Karpas-422 (cell line): ENCODE data around the gene HES3. TPM values are rescaled to one million over a fixed set of nuclear protein-coding genes. Genes with fewer than 3 reads are reported as not detected.

Source experiments
- DNase-seq: peaks from one replicate; pipeline ENCODE4 v3.0.0-alpha.2; 2015
- H2AFZ ChIP-seq: fragments of 200-600 bp; sonication (generic); 2 replicates; pipeline ENCODE4 v1.6.1; 2014; ENCODE audit warnings: antibody characterized with exemption, low read length, mixed read lengths
- H3K27ac ChIP-seq: fragments of 200-600 bp; sonication (generic); 2 replicates; pipeline ENCODE4 v1.5.1; 2014; ENCODE audit warnings: mild to moderate bottlenecking, low read length, moderate library complexity
- H3K27me3 ChIP-seq: fragments of 200-600 bp; sonication (generic); 2 replicates; pipeline ENCODE4 v1.6.1; 2014; ENCODE audit warnings: low read length, mixed read lengths
- H3K36me3 ChIP-seq: fragments of 200-600 bp; sonication (generic); 2 replicates; pipeline ENCODE4 v1.6.1; 2014; ENCODE audit warnings: low read length, mixed read lengths; ENCODE audit not compliant: insufficient read depth
- H3K4me1 ChIP-seq: fragments of 200-600 bp; sonication (generic); 2 replicates; pipeline ENCODE4 v1.6.1; 2014; ENCODE audit warnings: mild to moderate bottlenecking, low read length, mixed read lengths
- H3K4me2 ChIP-seq: fragments of 200-600 bp; sonication (generic); 2 replicates; pipeline ENCODE4 v1.6.1; 2014; ENCODE audit warnings: low read length, low read depth, mild to moderate bottlenecking; ENCODE audit not compliant: poor library complexity, severe bottlenecking
- H3K4me3 ChIP-seq: fragments of 200-600 bp; sonication (generic); 2 replicates; pipeline ENCODE4 v1.5.1; 2014; ENCODE audit warnings: mild to moderate bottlenecking, antibody characterized with exemption, low read length, mixed read lengths
- H3K79me2 ChIP-seq: fragments of 200-600 bp; sonication (generic); 2 replicates; pipeline ENCODE4 v1.6.1; 2014; ENCODE audit warnings: mild to moderate bottlenecking, low read length, mixed read lengths
- H3K9ac ChIP-seq: fragments of 200-600 bp; sonication (generic); 2 replicates; pipeline ENCODE4 v1.6.0; 2014; ENCODE audit warnings: low read length
- H3K9me2 ChIP-seq: fragments of 200-600 bp; sonication (generic), shearing (Covaris generic); replicated peaks from 2 replicates; pipeline ENCODE4 v1.6.0; 2014; ENCODE audit warnings: mild to moderate bottlenecking, low read length, moderate library complexity; ENCODE audit not compliant: insufficient read depth
- H3K9me3 ChIP-seq: fragments of 300-700, 200-600 bp; sonication (generic); 2 replicates; pipeline ENCODE4 v1.6.1; 2014; ENCODE audit warnings: low read length, mixed read lengths
- H4K20me1 ChIP-seq: fragments of 200-600 bp; sonication (generic); 2 replicates; pipeline ENCODE4 v1.6.1; 2014; ENCODE audit warnings: mild to moderate bottlenecking, antibody characterized with exemption, low read length, low read depth; ENCODE audit not compliant: insufficient read depth
- total RNA-seq: library from RNA; depleted of rRNA; stranded (reverse); fragments of >200 nt; shearing (Covaris generic); gene quantifications from 2 replicates; pipeline ENCODE4 v1.2.3, GENCODE V29; 2014; ENCODE audit warnings: low replicate concordance

HES3 gene
- total RNA-seq, 1 experiment from 2014 or later: not detected

GRCh38 chr1:6246497-6247467 is 2.8 kb downstream of the HES3 start:
- no peaks in the 10 kb centered on the region for H3K36me3 ChIP-seq
- no peak overlapping the region for H3K27ac ChIP-seq
- H3K4me2 ChIP-seq: peak overlapping the region; percentile 60
- no peaks in the 10 kb centered on the region for H3K27me3 ChIP-seq
- H3K9me2 ChIP-seq: no peaks in the 10 kb centered on the region
- no peak overlapping the region for H3K4me3 ChIP-seq
- H3K79me2 ChIP-seq: no peaks in the 10 kb centered on the region
- H3K9me3 ChIP-seq: no peaks in the 10 kb centered on the region
- peaks cover 15% of the 10 kb centered on the region for H3K4me1 ChIP-seq
- no peak overlapping the region for H2AFZ ChIP-seq
- no peak overlapping the region for H3K9ac ChIP-seq
- peaks cover 12% of the 10 kb centered on the region for H4K20me1 ChIP-seq
- DNase-seq: peak; percentile 92

DNA sequence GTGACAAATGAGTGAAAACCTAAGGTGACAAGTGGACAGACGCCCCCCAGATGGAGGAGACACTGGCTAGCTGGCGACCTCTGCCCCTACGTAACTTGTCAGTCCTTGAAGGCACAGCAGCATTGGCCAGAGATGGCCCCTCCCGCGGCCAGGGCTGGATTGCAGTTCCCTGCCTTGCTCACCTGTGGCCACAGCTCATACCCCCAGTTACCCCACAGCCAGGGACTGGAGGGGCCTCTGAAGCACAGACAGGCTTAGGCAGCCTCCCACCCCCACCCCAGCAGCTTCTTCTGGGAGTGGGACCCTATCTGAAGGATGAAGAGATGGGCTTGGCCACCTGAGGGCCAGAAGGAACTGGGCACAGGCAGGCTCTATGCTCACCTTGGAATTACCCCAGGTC is 3.7 kb downstream of the HES3 start:
- Histone ChIP-seq H3K79me2 (no peaks in the 10 kb centered on the region), H3K27ac (no peak overlapping the region), H3K27me3 (no peaks in the 10 kb centered on the region), H3K9me3 (no peaks in the 10 kb centered on the region), H3K9ac (no peak overlapping the region), H3K9me2 (no peaks in the 10 kb centered on the region), H2AFZ (no peak overlapping the region), H4K20me1 (peaks cover 12% of the 10 kb centered on the region), H3K36me3 (no peaks in the 10 kb centered on the region), H3K4me3 (no peak overlapping the region), H3K4me2 (no peak overlapping the region), H3K4me1 (peaks cover 15% of the 10 kb centered on the region)
- DNase-seq: no peak

DNA sequence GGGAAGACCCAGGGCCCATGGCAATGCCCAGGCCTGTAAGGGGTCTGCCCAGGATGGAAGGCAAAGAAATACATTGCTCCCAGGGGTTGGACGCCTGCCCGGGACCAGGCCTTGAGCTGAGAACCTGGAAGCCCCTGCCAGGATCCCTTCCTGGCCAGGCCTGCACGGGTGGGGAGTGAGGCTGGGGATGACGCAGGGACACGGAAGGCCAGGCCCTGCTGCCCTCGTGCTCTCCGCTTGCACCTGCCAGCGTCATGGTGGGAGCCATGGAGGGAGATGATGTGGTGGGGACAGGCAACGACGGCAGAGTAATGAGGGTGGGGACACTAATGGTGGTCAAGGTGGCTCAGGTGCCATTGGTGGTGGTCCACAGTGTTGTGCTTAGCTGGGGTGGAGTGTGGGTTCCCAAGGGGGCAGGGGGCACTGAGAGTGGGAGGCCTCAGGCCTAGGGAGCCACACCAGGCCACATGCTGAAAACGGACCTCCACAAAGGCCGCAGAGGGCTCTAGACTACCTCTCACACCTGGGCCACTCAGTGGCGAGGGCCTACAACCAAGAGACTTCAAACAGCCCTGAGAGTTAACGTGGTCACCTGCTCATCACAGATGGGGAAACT is 4.3 kb downstream of the HES3 start:
- H3K9me2 ChIP-seq: no peaks in the 10 kb centered on the region
- H3K27ac ChIP-seq: no peak overlapping the region
- no peak overlapping the region for H2AFZ ChIP-seq
- H3K4me3 ChIP-seq: no peak overlapping the region
- H3K4me2 ChIP-seq: no peak overlapping the region
- no peaks in the 10 kb centered on the region for H3K9me3 ChIP-seq
- no peaks in the 10 kb centered on the region for H3K79me2 ChIP-seq
- no peaks in the 10 kb centered on the region for H3K27me3 ChIP-seq
- DNase-seq: no peak
- peaks cover 15% of the 10 kb centered on the region for H3K4me1 ChIP-seq
- H4K20me1 ChIP-seq: peaks cover 12% of the 10 kb centered on the region
- H3K9ac ChIP-seq: no peak overlapping the region
- no peaks in the 10 kb centered on the region for H3K36me3 ChIP-seq

DNA sequence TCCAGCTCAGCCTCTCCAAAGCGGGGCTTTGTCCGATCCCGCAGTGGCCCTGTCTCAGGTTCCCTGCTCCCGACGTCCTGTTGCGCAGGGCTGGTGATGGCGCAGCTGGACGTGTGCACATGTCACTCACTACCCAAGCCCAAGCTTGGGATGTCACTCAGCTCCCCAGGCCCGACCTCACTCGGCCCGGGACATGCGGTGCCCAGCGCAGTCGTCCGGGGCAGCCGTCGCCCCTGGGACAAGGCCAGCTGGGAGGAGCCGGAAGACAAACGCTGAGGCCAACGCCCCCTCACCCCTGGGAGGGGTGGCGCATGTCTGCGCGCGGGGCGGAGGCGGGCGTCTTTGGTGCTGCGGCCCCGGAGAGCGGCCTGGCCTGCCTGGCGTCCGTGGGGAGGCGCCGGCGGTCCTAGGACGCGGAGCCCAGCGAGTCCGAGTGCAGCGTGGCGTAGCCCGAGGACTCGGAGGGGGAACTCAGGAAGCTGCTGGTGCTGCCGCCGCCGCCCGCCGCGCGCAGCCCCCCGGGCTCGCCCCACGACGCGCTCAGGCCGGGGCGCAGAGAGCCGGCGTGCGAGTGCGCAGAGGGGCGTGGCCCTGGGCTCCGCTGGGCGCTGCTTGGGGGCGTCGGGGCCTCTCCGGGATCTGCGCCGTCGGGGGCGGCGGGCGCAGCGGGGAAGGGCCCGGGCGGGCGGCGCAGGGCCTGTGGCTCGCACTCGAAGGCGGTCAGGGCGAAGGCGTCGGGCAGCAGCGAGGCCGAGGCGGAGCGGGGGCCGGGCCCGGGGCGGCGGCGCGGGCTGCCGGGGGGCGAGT is 5.2 kb downstream of the HES3 start:
- Histone ChIP-seq H3K36me3 (no peaks in the 10 kb centered on the region), H3K9ac (no peak overlapping the region), H3K4me3 (no peak overlapping the region), H3K79me2 (no peaks in the 10 kb centered on the region), H3K4me2 (no peak overlapping the region), H4K20me1 (peaks cover 12% of the 10 kb centered on the region), H3K9me3 (no peaks in the 10 kb centered on the region), H2AFZ (no peak overlapping the region), H3K27ac (no peak overlapping the region), H3K27me3 (no peaks in the 10 kb centered on the region), H3K4me1 (peaks cover 15% of the 10 kb centered on the region), H3K9me2 (no peaks in the 10 kb centered on the region)
- no peak for DNase-seq

GRCh38 chr1:6249739-6250689 is 6.0 kb downstream of the HES3 start:
- Histone ChIP-seq H3K4me1 (peaks cover 15% of the 10 kb centered on the region), H3K27me3 (no peaks in the 10 kb centered on the region), H3K9ac (no peak overlapping the region), H3K9me2 (no peaks in the 10 kb centered on the region), H3K36me3 (no peaks in the 10 kb centered on the region), H3K4me2 (no peak overlapping the region), H2AFZ (no peak overlapping the region), H3K9me3 (no peaks in the 10 kb centered on the region), H3K4me3 (no peak overlapping the region), H3K79me2 (no peaks in the 10 kb centered on the region), H3K27ac (no peak overlapping the region), H4K20me1 (peaks cover 12% of the 10 kb centered on the region)
- DNase-seq: no peak

DNA sequence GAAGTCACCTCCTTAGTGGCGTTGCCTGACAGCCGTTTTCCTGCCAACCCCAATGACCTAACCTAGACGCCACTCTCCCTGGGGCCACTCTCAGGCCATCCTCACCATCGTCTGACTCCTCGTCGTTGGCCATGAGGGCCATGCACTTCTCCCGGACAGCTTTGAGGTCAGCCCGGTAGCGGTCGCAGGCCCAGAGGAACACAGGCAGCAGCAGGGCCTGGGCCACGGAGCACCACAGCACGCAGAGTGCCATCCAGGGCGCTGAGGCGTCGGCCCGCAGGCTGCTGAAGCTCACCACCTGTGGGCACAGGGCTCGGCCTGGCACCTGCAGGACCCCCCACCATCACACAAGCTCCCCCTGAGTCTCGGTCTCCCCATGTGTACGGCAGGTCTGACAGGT is 7.3 kb downstream of the HES3 start:
- H3K9me3 ChIP-seq: no peaks in the 10 kb centered on the region

DNA sequence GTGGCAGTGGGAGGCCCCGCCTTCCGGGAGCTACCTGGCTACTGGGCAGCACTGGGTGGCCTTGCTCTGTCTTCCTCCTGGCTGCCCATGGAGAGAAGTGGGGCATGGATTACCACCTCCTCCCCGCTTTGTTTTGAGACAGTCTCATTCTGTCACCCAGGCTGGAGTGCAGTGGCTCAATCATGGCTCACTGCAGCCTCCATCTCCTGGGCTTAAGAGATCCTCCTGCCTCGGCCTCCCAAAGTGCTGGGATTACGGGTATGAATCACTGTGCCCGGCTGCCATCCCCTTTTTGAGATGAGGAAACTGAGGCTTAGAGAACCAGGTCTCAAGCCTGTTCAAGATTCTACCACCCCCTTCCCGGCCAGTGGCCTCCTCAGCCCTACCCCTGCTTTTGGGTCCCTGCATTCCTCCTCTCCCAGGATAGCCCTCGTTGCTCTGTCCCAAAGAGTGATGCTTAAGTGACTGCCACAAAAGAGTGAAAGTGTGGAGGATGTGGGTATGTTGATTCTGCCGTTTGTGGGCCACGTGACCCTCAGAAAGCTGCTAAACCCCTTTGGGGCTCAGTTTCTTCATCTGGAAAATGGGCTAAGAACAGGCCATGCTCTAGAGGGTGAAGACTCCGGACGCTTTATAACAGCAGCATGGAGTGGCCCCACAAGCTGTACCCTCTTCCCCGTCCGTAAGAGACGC is 7.8 kb downstream of the HES3 start:
- H4K20me1 ChIP-seq: no peaks in the 10 kb centered on the region; the same call in 1 of the 2 replicates
- H3K27me3 ChIP-seq: no peaks in the 10 kb centered on the region
- no peaks in the 10 kb centered on the region for H3K9me2 ChIP-seq
- no peaks in the 10 kb centered on the region for H3K79me2 ChIP-seq
- H3K36me3 ChIP-seq: no peaks in the 10 kb centered on the region
- H3K9me3 ChIP-seq: no peaks in the 10 kb centered on the region
- no peaks in the 10 kb centered on the region for H3K4me1 ChIP-seq
- H2AFZ ChIP-seq: no peak overlapping the region
- no peak overlapping the region for H3K4me2 ChIP-seq
- H3K4me3 ChIP-seq: no peak overlapping the region
- H3K9ac ChIP-seq: no peak overlapping the region
- DNase-seq: no peak
- no peak overlapping the region for H3K27ac ChIP-seq

More for the DNA sequence above, 7.3 kb downstream of the HES3 start:
- H3K79me2 ChIP-seq: no peaks in the 10 kb centered on the region
- peaks cover 4% of the 10 kb centered on the region for H3K4me1 ChIP-seq
- H3K27ac ChIP-seq: no peak overlapping the region
- H3K27me3 ChIP-seq: no peaks in the 10 kb centered on the region
- no peak for DNase-seq
- no peaks in the 10 kb centered on the region for H3K9me2 ChIP-seq
- H3K4me3 ChIP-seq: no peak overlapping the region
- H2AFZ ChIP-seq: no peak overlapping the region
- H3K4me2 ChIP-seq: no peak overlapping the region
- peaks cover 3% of the 10 kb centered on the region for H4K20me1 ChIP-seq
- no peaks in the 10 kb centered on the region for H3K36me3 ChIP-seq
- H3K9ac ChIP-seq: no peak overlapping the region
